Fibroblast of skin of scalp (primary cell): ENCODE data around the gene DAB2IP.

ENCODE experiments used
- DNase-seq: peaks from one replicate; pipeline ENCODE4 v3.0.0-alpha.2; 2013

Gene DAB2IP

GRCh38 chr9:121685795-121686377 lies 34.5 kb downstream of the DAB2IP start:
- DNase-seq, result no peak

GRCh38 chr9:121686930-121687541 lies 35.6 kb downstream of the DAB2IP start:
- DNase-seq, result peak; percentile 68

- DNase-seq, result no peak
These were observed 36.8 kb downstream of the DAB2IP start for GRCh38 chr9:121688146-121688680.

- DNase-seq, result no peak
These were observed 37.2 kb downstream of the DAB2IP start for GRCh38 chr9:121688681-121689080.

GRCh38 chr9:121689461-121690157 lies 38.2 kb downstream of the DAB2IP start:
- DNase-seq, result no peak

- DNase-seq, result no peak
These were observed 38.9 kb downstream of the DAB2IP start for GRCh38 chr9:121690316-121690715.

- DNase-seq, result no peak
These were observed 39.3 kb downstream of the DAB2IP start for GRCh38 chr9:121690766-121691165.

- no peak for DNase-seq
These were observed 40.5 kb downstream of the DAB2IP start for GRCh38 chr9:121691890-121692289.

GRCh38 chr9:121692606-121693387 lies 41.4 kb downstream of the DAB2IP start:
- DNase-seq, result peak; percentile 82

GRCh38 chr9:121693388-121693670 lies 41.9 kb downstream of the DAB2IP start:
- no peak for DNase-seq

GRCh38 chr9:121694001-121694400 lies 42.6 kb downstream of the DAB2IP start:
- DNase-seq, result no peak

- no peak for DNase-seq
These were observed 43.2 kb downstream of the DAB2IP start for GRCh38 chr9:121694600-121694999.

GRCh38 chr9:121696930-121697329 lies 45.5 kb downstream of the DAB2IP start:
- DNase-seq, result no peak

GRCh38 chr9:121698627-121699570 lies 47.5 kb downstream of the DAB2IP start:
- peak; percentile 62 for DNase-seq

GRCh38 chr9:121699571-121700164 lies 48.2 kb downstream of the DAB2IP start:
- no peak for DNase-seq

- DNase-seq, result peak; percentile 39
These were observed 48.9 kb downstream of the DAB2IP start for GRCh38 chr9:121700165-121700831.

- DNase-seq, result no peak
These were observed 49.5 kb downstream of the DAB2IP start for GRCh38 chr9:121700832-121701419.

GRCh38 chr9:121701736-121702261 lies 50.4 kb downstream of the DAB2IP start:
- no peak for DNase-seq

- DNase-seq, result no peak
These were observed 51.7 kb downstream of the DAB2IP start for GRCh38 chr9:121703014-121703734.

GRCh38 chr9:121704281-121704680 lies 52.8 kb downstream of the DAB2IP start:
- DNase-seq, result no peak
